SK-N-MC (cell line): ENCODE data around the gene INO80B.

Source experiments
- EZH2 ChIP-seq: fragments of 200-600 bp; sonication (generic); IDR thresholded peaks from one replicate; pipeline ENCODE4 v1.6.1; 2017; ENCODE audit warnings: antibody characterized with exemption
- POLR2AphosphoS5 ChIP-seq: IDR thresholded peaks from 2 replicates; pipeline ENCODE4 v1.6.1; 2012; ENCODE audit warnings: mild to moderate bottlenecking, low read depth, low read length, borderline replicate concordance

DNA sequence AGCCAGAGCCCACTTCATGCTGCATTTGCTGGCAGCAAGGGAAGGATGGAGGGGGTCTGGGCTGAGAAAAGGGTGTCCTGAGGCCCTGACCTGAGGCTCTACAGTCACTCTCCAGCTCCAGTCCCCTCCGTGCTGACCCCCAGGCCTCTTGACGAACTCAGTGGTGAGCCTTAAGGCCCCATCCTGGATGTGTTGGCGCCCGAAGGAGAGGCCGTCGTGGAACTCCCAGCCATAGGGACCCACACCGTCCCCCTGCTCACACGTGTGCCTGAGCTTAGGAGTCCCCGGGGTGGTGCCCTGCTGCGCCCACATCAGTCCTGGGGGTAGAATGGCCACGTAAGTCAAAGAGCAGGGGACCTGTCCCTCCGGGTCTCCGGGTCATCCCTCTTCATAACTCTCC, 9.5 kb downstream of the INO80B start:
- TF ChIP-seq EZH2, result no peak
- no peak for TF ChIP-seq POLR2AphosphoS5
